ENCODE data around the gene RAB3B. TPM values are rescaled to one million over a fixed set of nuclear protein-coding genes. Genes with fewer than 3 reads are reported as not detected.

Gene RAB3B
- total and polyA plus RNA-seq, 2 of the 4 experiments (the other 2 are of a cell fraction): 33.6 to 78.5 TPM

DNA sequence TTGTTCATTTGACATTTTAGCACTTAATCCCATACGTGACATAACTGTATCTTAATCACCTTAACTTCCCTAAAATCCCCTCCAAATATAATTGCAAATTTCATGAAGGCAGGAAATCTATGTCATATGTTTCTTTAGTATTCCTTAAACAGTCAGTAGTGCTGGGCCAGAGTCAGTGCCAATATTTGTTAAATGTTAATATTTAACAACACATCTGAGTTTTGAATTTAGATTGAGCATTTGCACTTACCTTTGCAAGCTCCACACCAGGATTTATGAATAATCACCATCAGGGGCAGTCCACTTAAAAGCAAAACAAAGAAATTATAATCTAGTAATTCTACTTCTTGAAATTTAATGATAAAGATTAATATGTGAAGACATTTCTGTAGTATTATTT lies 37.8 kb upstream of the RAB3B start:
- no peak overlapping the region for H3K23ac ChIP-seq (ENCODE audit: low read depth, low read length)
- H4K20me1 ChIP-seq (ENCODE audit: insufficient read depth, low read length): peaks cover 16% of the 10 kb centered on the region
- H4K91ac ChIP-seq (ENCODE audit: insufficient read depth, low read depth, low read length): no peak overlapping the region
- no peak overlapping the region for H3K4me2 ChIP-seq (ENCODE audit: low read depth, low read length)
- BruUV-seq (replicated peaks): no TSS peak
- no peak overlapping the region for H2AK5ac ChIP-seq (ENCODE audit: low read depth, low read length)
- no peaks in the 10 kb centered on the region for H3K27me3 ChIP-seq (ENCODE audit: control insufficient read depth, insufficient read depth, low read length)
- H3K9me3 ChIP-seq (ENCODE audit: control insufficient read depth, insufficient read depth, low read length): no peaks in the 10 kb centered on the region
- H4K8ac ChIP-seq (ENCODE audit: low read depth in 2 of 2, low read length in 2 of 2): no peak overlapping the region
- H3K27ac ChIP-seq (ENCODE audit: insufficient read depth, low read length): no peak overlapping the region
- no peak for ATAC-seq (ENCODE audit: low read depth)
- H2BK120ac ChIP-seq (ENCODE audit: low read depth, low read length): no peak overlapping the region
- H3K4me3 ChIP-seq (ENCODE audit: insufficient read depth, low read depth, low read length): no peak overlapping the region
- ChIA-PET CTCF (no interaction called here), POLR2A (ENCODE audit: unreplicated experiment) (no interaction called here)
- dilution Hi-C loops (cut with HindIII; ENCODE audit: low sequenced_read_pairs, unreplicated experiment) (no loop called here), intact Hi-C loops (cut with micrococcal nuclease) (no loop called here), in situ Hi-C loops (cut with MboI; ENCODE audit: low sequenced_read_pairs) (no loop called here)
- DNase-seq: no peak
- no peak overlapping the region for H3K56ac ChIP-seq (ENCODE audit: extremely low read depth, insufficient read depth, low read length)
- no peak overlapping the region for H2BK20ac ChIP-seq (ENCODE audit: low read depth, low read length)
- peaks cover 13% of the 10 kb centered on the region for H3K36me3 ChIP-seq (ENCODE audit: control insufficient read depth, insufficient read depth, low read length)
- H2BK15ac ChIP-seq (ENCODE audit: low read depth, low read length): no peak overlapping the region
- H3K18ac ChIP-seq (ENCODE audit: low read depth, low read length): no peak overlapping the region
- H2AK9ac ChIP-seq (replicated peaks; ENCODE audit: low read depth, low read length, poor library complexity): no peak overlapping the region
- no peak overlapping the region for H3K14ac ChIP-seq (replicated peaks; ENCODE audit: low read depth, low read length)
- H3K9me1 ChIP-seq (ENCODE audit: insufficient read depth, low read length): peaks cover 6% of the 10 kb centered on the region; the same call in 1 of the 2 replicates
- H3K9ac ChIP-seq (ENCODE audit: low read depth, low read length): no peak overlapping the region
- H3K4me1 ChIP-seq (ENCODE audit: control insufficient read depth, insufficient read depth, low read length): peaks cover 6% of the 10 kb centered on the region
- no peak overlapping the region for H2BK5ac ChIP-seq (ENCODE audit: low read depth, low read length, poor library complexity, severe bottlenecking)
- no peak overlapping the region for H2AFZ ChIP-seq (replicated peaks; ENCODE audit: low read length, poor library complexity)
- no peak overlapping the region for H4K5ac ChIP-seq (ENCODE audit: low read depth, low read length)
- H3K79me1 ChIP-seq (ENCODE audit: low read depth in 1 of 2, low read length in 2 of 2): peaks cover 23 to 38% of the 10 kb centered on the region in 2 experiments
- WGBS, 2 experiments (ENCODE audit: extremely low coverage in 2 of 2, insufficient read length in 1 of 2): no CpG with 5 or more reads among the region's 1 CpG
- H3K4ac ChIP-seq (ENCODE audit: low read depth, low read length): no peak overlapping the region
- TF ChIP-seq ELK1 (IDR thresholded peaks at IDR 0.05; ENCODE audit: borderline replicate concordance, low read depth, low read length) (no peak), RFX5 (IDR thresholded peaks at IDR 0.05; ENCODE audit: low read depth, low read length) (no peak), RCOR1 (IDR thresholded peaks at IDR 0.05; ENCODE audit: insufficient replicate concordance, low read length) (no peak), MAFK (IDR thresholded peaks at IDR 0.05; ENCODE audit: low read depth, low read length) (no peak)

Data from IMR-90 (cell line).